SIG-M5 (cell line): ENCODE results near the gene NPLOC4.
"Not testable (repeated sequence)": the region's sequence is repeated elsewhere in the genome, so short reads cannot be mapped to it uniquely, and the experiment has no call there.

Experiments used
- DNase-seq: peaks from one replicate; lab custom pipeline; 2025; lab: John Stamatoyannopoulos, UW

NPLOC4 gene

GRCh38 chr17:81631482-81631881 lies 5.4 kb downstream of the NPLOC4 start:
- DNase-seq = no peak

- DNase-seq = no peak
Observed at GRCh38 chr17:81630274-81630673, 6.6 kb downstream of the NPLOC4 start.

- DNase-seq = no peak
Observed at GRCh38 chr17:81621494-81622130, 15.3 kb downstream of the NPLOC4 start.

GRCh38 chr17:81618307-81618706 lies 18.6 kb downstream of the NPLOC4 start:
- DNase-seq = not testable (repeated sequence)

GRCh38 chr17:81616877-81617276 lies 20.0 kb downstream of the NPLOC4 start:
- no peak for DNase-seq

- DNase-seq = no peak
Observed at GRCh38 chr17:81615401-81615930, 21.4 kb downstream of the NPLOC4 start.

- no peak for DNase-seq
Observed at GRCh38 chr17:81612172-81612970, 24.5 kb downstream of the NPLOC4 start.

- no peak for DNase-seq
Observed at GRCh38 chr17:81609541-81610311, 27.2 kb downstream of the NPLOC4 start.

- DNase-seq = no peak
Observed at GRCh38 chr17:81608605-81609004, 28.3 kb downstream of the NPLOC4 start.

GRCh38 chr17:81608082-81608481 lies 28.8 kb downstream of the NPLOC4 start:
- no peak for DNase-seq

- no peak for DNase-seq
Observed at GRCh38 chr17:81607431-81607830, 29.5 kb downstream of the NPLOC4 start.

GRCh38 chr17:81603846-81604610 lies 32.9 kb downstream of the NPLOC4 start:
- DNase-seq = no peak

- no peak for DNase-seq
Observed at GRCh38 chr17:81601525-81602120, 35.3 kb downstream of the NPLOC4 start.

- DNase-seq = no peak
Observed at GRCh38 chr17:81599719-81600486, 37.0 kb downstream of the NPLOC4 start.

- DNase-seq = no peak
Observed at GRCh38 chr17:81593105-81593871, 43.6 kb downstream of the NPLOC4 start.

GRCh38 chr17:81591971-81592370 lies 44.9 kb downstream of the NPLOC4 start:
- no peak for DNase-seq

- DNase-seq = no peak
Observed at GRCh38 chr17:81590121-81590520, 46.8 kb downstream of the NPLOC4 start.

GRCh38 chr17:81589612-81590011 lies 47.3 kb downstream of the NPLOC4 start:
- no peak for DNase-seq

- DNase-seq = no peak
Observed at GRCh38 chr17:81586096-81586495, 50.8 kb downstream of the NPLOC4 start.

GRCh38 chr17:81584771-81585170 lies 52.1 kb downstream of the NPLOC4 start:
- not testable (repeated sequence) for DNase-seq
